Hepatocyte (in vitro differentiated cells): ENCODE measurements around the gene SDK1. TPM values are rescaled to one million over a fixed set of nuclear protein-coding genes. Genes with fewer than 3 reads are reported as not detected.

Experiments
- DNase-seq: peaks from one replicate; pipeline ENCODE4 v3.0.0-alpha.2; 2016; ENCODE audit warnings: low spot score
- H2AFZ ChIP-seq: fragments of 200-600 bp; sonication (generic); 2 replicates; pipeline ENCODE4 v1.6.0; 2016; ENCODE audit warnings: antibody characterized with exemption, mild to moderate bottlenecking
- H3K27ac ChIP-seq: fragments of 200-600 bp; sonication (generic); 2 replicates; pipeline ENCODE4 v1.5.1; 2016; ENCODE audit warnings: mild to moderate bottlenecking
- H3K27me3 ChIP-seq: fragments of 200-600 bp; sonication (generic); 2 replicates; pipeline ENCODE4 v1.6.1; 2016
- H3K36me3 ChIP-seq: fragments of 200-600 bp; sonication (generic); replicated peaks from 2 replicates; pipeline ENCODE4 v1.5.1; 2016; ENCODE audit warnings: low read depth; ENCODE audit not compliant: insufficient read depth
- H3K4me1 ChIP-seq: fragments of 200-600 bp; sonication (generic); 2 replicates; pipeline ENCODE4 v1.5.1; 2016; ENCODE audit warnings: mild to moderate bottlenecking, moderate library complexity; ENCODE audit not compliant: insufficient read depth
- H3K4me2 ChIP-seq: fragments of 200-600 bp; sonication (generic); 2 replicates; pipeline ENCODE4 v1.6.0; 2016
- H3K4me3 ChIP-seq: fragments of 200-600 bp; sonication (generic); 2 replicates; pipeline ENCODE4 v1.5.1; 2016; ENCODE audit warnings: mild to moderate bottlenecking
- H3K79me2 ChIP-seq: fragments of 200-600 bp; sonication (generic); 2 replicates; pipeline ENCODE4 v1.6.0; 2017; ENCODE audit warnings: mild to moderate bottlenecking
- H3K9me2 ChIP-seq: fragments of 200-600 bp; sonication (generic); replicated peaks from 2 replicates; pipeline ENCODE4 v1.6.0; 2017; ENCODE audit warnings: mild to moderate bottlenecking; ENCODE audit not compliant: insufficient read depth
- H3K9me3 ChIP-seq: fragments of 200-600 bp; sonication (generic); 2 replicates; pipeline ENCODE4 v1.5.1; 2016; ENCODE audit warnings: low read depth, mild to moderate bottlenecking
- H4K20me1 ChIP-seq: fragments of 200-600 bp; sonication (generic); 2 replicates; pipeline ENCODE4 v1.6.0; 2016; ENCODE audit warnings: mild to moderate bottlenecking; ENCODE audit not compliant: insufficient read depth, poor library complexity, severe bottlenecking
- CTCF ChIP-seq: fragments of 200-600 bp; sonication (generic); IDR thresholded peaks from 2 replicates; pipeline ENCODE4 v1.5.1; 2016; ENCODE audit warnings: antibody characterized with exemption, mild to moderate bottlenecking; ENCODE audit not compliant: poor library complexity
- EZH2 ChIP-seq: fragments of 200-600 bp; sonication (generic); IDR thresholded peaks from 2 replicates; pipeline ENCODE4 v1.6.1; 2016; ENCODE audit warnings: antibody characterized with exemption, mild to moderate bottlenecking, borderline replicate concordance
- EZH2phosphoT487 ChIP-seq: fragments of 200-600 bp; sonication (generic); IDR thresholded peaks from one replicate; pipeline ENCODE4 v1.6.1; 2018; ENCODE audit warnings: antibody characterized with exemption, mild to moderate bottlenecking, low read depth, moderate library complexity; ENCODE audit not compliant: unreplicated experiment, severe bottlenecking
- WGBS: methylation state at CpG from one replicate; pipeline ENCODE4 v1.1.6; 2016; ENCODE audit warnings: low lambda C conversion rate; ENCODE audit errors: missing lambda C conversion rate; 5-methylcytosine and 5-hydroxymethylcytosine counted together
- polyA plus RNA-seq: library from polyadenylated mRNA; unstranded; fragments of >200 nt; fragmentation: Nextera tagmentation; extraction: Ambion mirVana; gene quantifications from 2 replicates; pipeline ENCODE4 v1.2.1, GENCODE V29; 2016
- total RNA-seq: library from RNA; depleted of rRNA; stranded (reverse); fragments of >200 nt; gene quantifications from 2 replicates; pipeline ENCODE4 v1.2.3, GENCODE V29; 2014

Gene SDK1
- total and polyA plus RNA-seq, 2 experiments from 2014 or later: 4.3 to 10.0 TPM

- Histone ChIP-seq H3K9me2 (no peaks in the 10 kb centered on the region), H3K9me3 (no peaks in the 10 kb centered on the region), H3K4me1 (no peaks in the 10 kb centered on the region), H2AFZ (no peak overlapping the region), H3K4me2 (no peak overlapping the region), H3K27me3 (no peaks in the 10 kb centered on the region), H3K4me3 (no peak overlapping the region), H3K27ac (no peak overlapping the region), H4K20me1 (no peaks in the 10 kb centered on the region), H3K36me3 (no peaks in the 10 kb centered on the region), H3K79me2 (no peaks in the 10 kb centered on the region)
- no peak for TF ChIP-seq EZH2
- TF ChIP-seq CTCF: no peak
- TF ChIP-seq EZH2phosphoT487: no peak
- 70% methylated on average over 14 of the region's 14 CpGs for WGBS
- DNase-seq: no peak
These were observed 578.5 kb downstream of the SDK1 start for GRCh38 chr7:3879355-3880075.

GRCh38 chr7:3880228-3880987, 579.4 kb downstream of the SDK1 start:
- DNase-seq: no peak
- TF ChIP-seq EZH2: no peak
- no peak for TF ChIP-seq EZH2phosphoT487
- no peak for TF ChIP-seq CTCF
- Histone ChIP-seq H4K20me1 (no peaks in the 10 kb centered on the region), H3K9me2 (no peaks in the 10 kb centered on the region), H3K4me2 (no peak overlapping the region), H3K27ac (no peak overlapping the region), H3K4me1 (no peaks in the 10 kb centered on the region), H3K36me3 (no peaks in the 10 kb centered on the region), H3K79me2 (no peaks in the 10 kb centered on the region), H3K27me3 (no peaks in the 10 kb centered on the region), H2AFZ (no peak overlapping the region), H3K4me3 (no peak overlapping the region), H3K9me3 (no peaks in the 10 kb centered on the region)
- 87% methylated on average over 25 of the region's 26 CpGs for WGBS

GRCh38 chr7:3882782-3883181, 581.7 kb downstream of the SDK1 start:
- no peak overlapping the region for H3K27ac ChIP-seq
- H2AFZ ChIP-seq: no peak overlapping the region
- H4K20me1 ChIP-seq: no peaks in the 10 kb centered on the region
- no peaks in the 10 kb centered on the region for H3K9me2 ChIP-seq
- H3K9me3 ChIP-seq: no peaks in the 10 kb centered on the region
- WGBS: 94% methylated on average over 5 of the region's 5 CpGs
- no peaks in the 10 kb centered on the region for H3K4me1 ChIP-seq
- no peaks in the 10 kb centered on the region for H3K79me2 ChIP-seq
- no peak for TF ChIP-seq EZH2phosphoT487
- no peak for TF ChIP-seq CTCF
- no peak for TF ChIP-seq EZH2
- no peak overlapping the region for H3K4me2 ChIP-seq
- H3K27me3 ChIP-seq: no peaks in the 10 kb centered on the region
- H3K4me3 ChIP-seq: no peak overlapping the region
- no peak for DNase-seq
- H3K36me3 ChIP-seq: no peaks in the 10 kb centered on the region
